ENCODE results near the gene SLC2A4RG. TPM values are rescaled to one million over a fixed set of nuclear protein-coding genes. Genes with fewer than 3 reads are reported as not detected.

The SLC2A4RG gene
- total RNA-seq, 1 experiment from 2014 or later: 121 TPM

DNA sequence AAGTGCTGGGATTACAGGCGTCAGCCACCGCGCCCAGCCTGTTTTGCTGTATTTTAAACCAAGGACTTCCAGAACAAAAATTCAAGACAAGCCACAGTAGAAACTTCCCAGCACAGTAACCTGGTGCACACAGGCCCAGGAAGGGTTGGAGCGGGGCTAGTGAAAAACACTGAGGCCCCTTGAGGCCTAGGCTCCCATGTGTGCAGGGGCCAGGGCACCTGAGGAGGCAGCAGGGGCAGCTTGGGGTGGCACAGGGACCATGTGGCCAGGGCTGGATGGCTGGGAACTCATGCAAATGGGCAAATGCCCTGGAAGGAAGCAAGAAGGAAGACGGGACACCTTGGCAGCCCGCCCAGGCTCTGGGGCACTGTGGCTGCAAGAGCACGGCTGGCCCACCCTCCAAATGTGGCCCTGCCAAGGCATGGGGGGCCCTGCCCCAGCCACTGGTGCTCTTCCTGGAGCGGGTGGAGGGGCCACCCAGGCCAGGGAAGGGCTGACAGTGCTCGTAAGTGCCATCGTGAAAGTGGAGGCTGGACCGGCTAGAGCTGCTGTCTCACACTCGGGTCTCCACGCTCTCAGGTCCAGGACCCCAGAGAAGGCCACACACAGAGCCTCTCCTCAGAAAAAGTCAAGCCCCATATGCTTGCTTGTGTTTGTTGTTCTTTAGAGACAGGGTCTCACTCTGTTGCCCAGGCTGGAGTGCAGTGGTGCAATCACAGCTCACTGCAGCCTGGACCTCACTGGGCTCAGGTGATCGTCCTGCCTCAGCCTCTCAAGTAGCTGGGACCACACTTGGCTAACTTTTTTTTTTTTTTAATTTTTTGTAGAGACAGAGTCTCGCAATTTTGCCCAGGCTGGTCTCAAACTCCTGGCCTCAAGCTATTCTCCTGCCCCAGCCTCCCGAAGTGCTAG is 10.3 kb downstream of the SLC2A4RG start:
- POLR2A ChIA-PET: no interaction called here
- no peaks in the 10 kb centered on the region for H3K9me2 ChIP-seq (ENCODE audit: insufficient read depth)
- no peaks in the 10 kb centered on the region for H4K20me1 ChIP-seq (ENCODE audit: insufficient read depth)
- H3K27ac ChIP-seq (ENCODE audit: low read depth, low read length): no peak overlapping the region; the same call in 1 of the 2 replicates
- DNase-seq (ENCODE audit: low read depth, low spot score) (no peak), ATAC-seq (no peak)
- no peak overlapping the region for H3K4me3 ChIP-seq (replicated peaks in 1 of 2; ENCODE audit: low read depth in 1 of 2, low read length in 2 of 2)
- H2AFZ ChIP-seq (ENCODE audit: low read depth, low read length, poor library complexity, severe bottlenecking): no peak overlapping the region
- no peak overlapping the region for H3K4me2 ChIP-seq (ENCODE audit: low read length)
- no peaks in the 10 kb centered on the region for H3K79me2 ChIP-seq (ENCODE audit: insufficient read depth, low read length)
- intact Hi-C loops (cut with micrococcal nuclease): no loop called here
- TF ChIP-seq, protein P1, sequence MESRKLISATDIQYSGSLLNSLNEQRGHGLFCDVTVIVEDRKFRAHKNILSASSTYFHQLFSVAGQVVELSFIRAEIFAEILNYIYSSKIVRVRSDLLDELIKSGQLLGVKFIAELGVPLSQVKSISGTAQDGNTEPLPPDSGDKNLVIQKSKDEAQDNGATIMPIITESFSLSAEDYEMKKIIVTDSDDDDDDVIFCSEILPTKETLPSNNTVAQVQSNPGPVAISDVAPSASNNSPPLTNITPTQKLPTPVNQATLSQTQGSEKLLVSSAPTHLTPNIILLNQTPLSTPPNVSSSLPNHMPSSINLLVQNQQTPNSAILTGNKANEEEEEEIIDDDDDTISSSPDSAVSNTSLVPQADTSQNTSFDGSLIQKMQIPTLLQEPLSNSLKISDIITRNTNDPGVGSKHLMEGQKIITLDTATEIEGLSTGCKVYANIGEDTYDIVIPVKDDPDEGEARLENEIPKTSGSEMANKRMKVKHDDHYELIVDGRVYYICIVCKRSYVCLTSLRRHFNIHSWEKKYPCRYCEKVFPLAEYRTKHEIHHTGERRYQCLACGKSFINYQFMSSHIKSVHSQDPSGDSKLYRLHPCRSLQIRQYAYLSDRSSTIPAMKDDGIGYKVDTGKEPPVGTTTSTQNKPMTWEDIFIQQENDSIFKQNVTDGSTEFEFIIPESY (IDR thresholded peaks at IDR 0.05; ENCODE audit: extremely low read depth, insufficient replicate concordance, low read length): no peak
- TF ChIP-seq, protein P2, sequence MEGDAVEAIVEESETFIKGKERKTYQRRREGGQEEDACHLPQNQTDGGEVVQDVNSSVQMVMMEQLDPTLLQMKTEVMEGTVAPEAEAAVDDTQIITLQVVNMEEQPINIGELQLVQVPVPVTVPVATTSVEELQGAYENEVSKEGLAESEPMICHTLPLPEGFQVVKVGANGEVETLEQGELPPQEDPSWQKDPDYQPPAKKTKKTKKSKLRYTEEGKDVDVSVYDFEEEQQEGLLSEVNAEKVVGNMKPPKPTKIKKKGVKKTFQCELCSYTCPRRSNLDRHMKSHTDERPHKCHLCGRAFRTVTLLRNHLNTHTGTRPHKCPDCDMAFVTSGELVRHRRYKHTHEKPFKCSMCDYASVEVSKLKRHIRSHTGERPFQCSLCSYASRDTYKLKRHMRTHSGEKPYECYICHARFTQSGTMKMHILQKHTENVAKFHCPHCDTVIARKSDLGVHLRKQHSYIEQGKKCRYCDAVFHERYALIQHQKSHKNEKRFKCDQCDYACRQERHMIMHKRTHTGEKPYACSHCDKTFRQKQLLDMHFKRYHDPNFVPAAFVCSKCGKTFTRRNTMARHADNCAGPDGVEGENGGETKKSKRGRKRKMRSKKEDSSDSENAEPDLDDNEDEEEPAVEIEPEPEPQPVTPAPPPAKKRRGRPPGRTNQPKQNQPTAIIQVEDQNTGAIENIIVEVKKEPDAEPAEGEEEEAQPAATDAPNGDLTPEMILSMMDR (IDR thresholded peaks at IDR 0.05 in 2 of 3, conservative IDR thresholded peaks at IDR 0.05 in 1 of 3; ENCODE audit: borderline replicate concordance in 1 of 3, insufficient read depth in 1 of 3, low read depth in 2 of 3, low read length in 2 of 3): no peak
- TF ChIP-seq POLR2AphosphoS5 (IDR thresholded peaks at IDR 0.05; ENCODE audit: low read depth, low read length) (no peak), CBX3 (IDR thresholded peaks at IDR 0.05; ENCODE audit: low read depth) (no peak), SP1 (IDR thresholded peaks at IDR 0.05; ENCODE audit: low read depth) (no peak), SIN3A (IDR thresholded peaks at IDR 0.05; ENCODE audit: low read depth) (no peak), RAD21 (IDR thresholded peaks at IDR 0.05; ENCODE audit: low read depth) (no peak), EGR1 (IDR thresholded peaks at IDR 0.05; ENCODE audit: low read depth) (no peak), POLR2A (IDR thresholded peaks at IDR 0.05; ENCODE audit: borderline replicate concordance, extremely low read depth, insufficient read depth, insufficient read length) (no peak), ELF1 (IDR thresholded peaks at IDR 0.05; ENCODE audit: borderline replicate concordance, low read depth) (no peak), FOSL1 (IDR thresholded peaks at IDR 0.05; ENCODE audit: low read depth) (no peak), ZFX (IDR thresholded peaks at IDR 0.05) (no peak), YY1 (IDR thresholded peaks at IDR 0.05; ENCODE audit: extremely low read depth, insufficient replicate concordance, low read depth, low read length) (no peak), EZH2 (IDR thresholded peaks at IDR 0.05) (no peak), ZNF274 (IDR thresholded peaks at IDR 0.05; ENCODE audit: low read depth, low read length) (no peak)
- TF ChIP-seq, protein P3, sequence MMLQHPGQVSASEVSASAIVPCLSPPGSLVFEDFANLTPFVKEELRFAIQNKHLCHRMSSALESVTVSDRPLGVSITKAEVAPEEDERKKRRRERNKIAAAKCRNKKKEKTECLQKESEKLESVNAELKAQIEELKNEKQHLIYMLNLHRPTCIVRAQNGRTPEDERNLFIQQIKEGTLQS (IDR thresholded peaks at IDR 0.05): no peak
- CTCF ChIA-PET: no interaction called here
- BruUV-seq (replicated peaks): no TSS peak
- no peaks in the 10 kb centered on the region for H3K27me3 ChIP-seq (ENCODE audit: insufficient read depth, low read length)
- no peak overlapping the region for H3K9ac ChIP-seq (ENCODE audit: low read length)
- RAD21 ChIA-PET (ENCODE audit: low non-redundant PET in 1 of 2, low total read pairs in 2 of 2, uncharacterized antibody in 2 of 2, unreplicated experiment in 2 of 2): no interaction called here
- H3K36me3 ChIP-seq (ENCODE audit: control insufficient read depth in 1 of 2, insufficient read depth in 2 of 2, low read length in 2 of 2): no peaks in the 10 kb centered on the region
- H3K9me3 ChIP-seq (ENCODE audit: control insufficient read depth in 1 of 2, insufficient read depth in 1 of 2, low read depth in 1 of 2, low read length in 2 of 2): no peaks in the 10 kb centered on the region
- H3K4me1 ChIP-seq (ENCODE audit: control insufficient read depth in 1 of 2, insufficient read depth in 2 of 2, low read length in 2 of 2): no peaks in the 10 kb centered on the region

All from HCT116 (cell line).